ENCODE measurements around the gene CELSR1.
"Not testable (repeated sequence)": the region's sequence is repeated elsewhere in the genome, so short reads cannot be mapped to it uniquely, and the experiment has no call there.

The CELSR1 gene

GRCh38 chr22:46531581-46532175 is 5.7 kb downstream of the CELSR1 start:
- DNase-seq, result no peak

DNA sequence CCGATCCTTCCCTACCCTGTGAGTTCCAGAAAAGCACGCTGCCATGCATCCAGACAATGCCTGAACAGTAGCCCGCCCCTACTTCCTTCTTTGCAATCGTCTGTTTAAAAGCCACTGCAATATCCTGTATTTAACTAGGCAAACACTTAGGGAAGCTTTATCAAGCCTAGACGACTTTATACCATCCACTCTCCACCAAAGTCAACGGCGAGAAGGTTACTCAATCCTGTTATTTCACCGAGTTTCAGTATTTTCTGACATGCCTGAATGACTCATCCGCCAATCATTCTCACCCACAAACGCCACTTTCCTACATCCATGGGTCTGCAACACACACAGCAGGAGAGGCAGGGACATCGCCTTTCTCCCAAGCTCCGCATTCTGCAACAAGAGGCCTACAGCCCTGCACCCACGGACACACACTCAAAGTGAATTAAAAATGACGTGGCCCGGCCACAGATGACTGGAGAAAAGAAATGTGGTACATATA is 9.3 kb downstream of the CELSR1 start:
- DNase-seq, result no peak

GRCh38 chr22:46526244-46526839 is 11.1 kb downstream of the CELSR1 start:
- no peak for DNase-seq

GRCh38 chr22:46525389-46526243 is 11.8 kb downstream of the CELSR1 start:
- no peak for DNase-seq

DNA sequence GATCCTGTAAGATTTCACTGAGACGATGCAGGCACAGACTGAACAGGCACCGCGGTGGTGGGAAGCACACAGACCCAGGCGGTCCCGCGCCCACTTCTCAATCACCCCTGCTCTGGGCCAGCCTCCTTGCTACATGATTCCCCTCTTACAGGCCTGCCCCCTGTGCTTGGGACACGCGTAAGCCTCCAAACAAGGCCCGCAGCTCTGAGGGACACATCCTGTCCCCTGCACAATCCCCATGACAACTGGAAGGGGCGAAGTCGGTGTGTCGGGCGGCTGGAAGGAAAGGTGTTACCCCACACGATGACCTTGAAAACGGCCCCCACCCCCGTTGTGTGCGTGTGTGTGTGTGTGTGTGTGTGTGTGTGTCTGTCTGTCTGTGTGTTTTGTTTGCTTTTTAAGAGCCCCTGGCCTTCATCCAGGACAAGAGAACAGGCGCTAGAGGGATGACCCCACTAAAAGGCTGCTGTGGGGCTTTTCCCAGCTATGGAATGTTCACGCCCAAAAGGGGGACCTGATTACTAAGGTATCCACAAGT is 13.1 kb downstream of the CELSR1 start:
- DNase-seq, result no peak

DNA sequence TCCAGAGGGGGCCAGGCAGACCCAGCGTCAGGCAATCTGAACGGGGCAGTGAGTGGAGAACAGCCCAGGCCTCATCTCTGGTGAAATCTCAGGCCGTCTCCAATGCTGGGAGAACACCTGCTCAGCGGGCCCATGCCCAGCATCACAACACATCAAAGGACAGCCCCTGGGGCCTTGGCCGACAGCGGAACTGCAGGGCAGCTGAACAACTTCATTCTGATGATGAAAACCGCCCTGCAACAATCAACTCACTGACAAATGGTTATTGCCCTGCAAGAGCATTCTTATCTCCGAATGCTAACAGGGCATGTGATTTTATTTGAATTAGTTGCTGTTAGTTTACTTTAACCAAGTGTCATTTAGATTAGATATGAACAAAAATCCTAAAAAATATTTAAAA is 14.6 kb downstream of the CELSR1 start:
- no peak for DNase-seq

DNA sequence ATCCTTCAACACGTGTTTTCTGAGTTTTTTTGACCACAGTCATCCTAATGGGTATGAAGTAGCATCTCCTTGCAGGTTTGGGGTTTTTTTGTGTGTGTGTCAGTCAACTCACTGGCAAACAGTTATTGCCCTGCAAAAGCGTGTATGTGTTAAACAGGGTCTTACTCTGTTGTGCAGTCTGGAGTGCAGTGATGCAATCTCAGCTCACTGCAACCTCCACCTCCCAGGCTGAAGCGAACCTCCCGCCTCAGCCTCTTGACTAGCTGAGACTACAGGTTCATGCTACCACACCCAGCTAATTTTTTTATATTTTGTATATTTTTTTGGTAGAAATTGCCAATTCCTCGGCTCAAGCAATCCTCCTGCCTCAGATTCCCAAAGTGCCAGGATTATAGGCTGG is 15.4 kb downstream of the CELSR1 start:
- DNase-seq, result no peak

DNA sequence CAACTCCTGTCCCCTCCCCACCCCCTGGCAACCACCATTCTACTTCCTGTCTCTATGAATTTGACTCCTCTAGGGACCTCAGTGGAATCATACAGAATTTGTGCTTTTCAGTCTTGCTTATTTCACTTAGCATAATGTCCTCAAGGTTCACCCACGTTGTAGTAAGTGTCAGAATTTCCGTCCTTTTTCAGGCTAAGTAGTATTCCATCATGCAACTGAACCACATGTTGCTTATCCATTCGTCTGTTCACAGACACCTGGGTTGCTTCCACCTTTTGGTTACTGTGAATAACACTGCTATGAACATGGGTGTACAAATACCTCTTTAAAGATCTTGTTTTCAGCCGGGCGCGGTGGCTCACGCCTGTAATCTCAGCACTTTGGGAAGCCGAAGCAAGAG is 16.5 kb downstream of the CELSR1 start:
- DNase-seq, result no peak

- no peak for DNase-seq
These were observed 18.0 kb downstream of the CELSR1 start for GRCh38 chr22:46519377-46519776.

GRCh38 chr22:46518542-46519325 is 18.7 kb downstream of the CELSR1 start:
- DNase-seq, result no peak

- no peak for DNase-seq
These were observed 19.4 kb downstream of the CELSR1 start for GRCh38 chr22:46518038-46518437.

DNA sequence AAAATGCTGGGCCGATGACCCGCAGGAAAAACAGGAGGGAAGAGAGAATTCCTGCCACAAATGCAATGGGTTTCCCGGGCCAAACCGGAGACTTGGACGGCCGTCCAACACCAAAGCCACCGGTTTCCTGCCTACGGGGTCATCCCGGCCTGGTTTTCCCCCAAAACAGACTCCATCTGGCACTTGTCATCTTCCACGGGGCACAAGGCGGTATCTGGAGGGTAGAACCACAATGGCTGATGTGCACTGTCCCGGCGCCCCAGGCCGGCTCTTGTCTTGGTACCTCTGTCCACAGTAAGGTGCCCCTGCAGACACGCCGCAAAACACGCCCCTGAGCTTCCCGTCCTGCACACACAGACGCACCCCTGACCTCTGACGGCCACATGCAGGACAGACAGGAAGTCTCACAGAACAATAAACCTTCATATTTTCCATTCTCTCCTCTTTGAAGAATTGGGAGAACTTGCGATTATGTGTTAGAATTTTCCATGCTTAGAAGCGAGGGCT is 20.1 kb downstream of the CELSR1 start:
- DNase-seq, result no peak

- DNase-seq, result no peak
These were observed 20.8 kb downstream of the CELSR1 start for GRCh38 chr22:46516638-46517037.

DNA sequence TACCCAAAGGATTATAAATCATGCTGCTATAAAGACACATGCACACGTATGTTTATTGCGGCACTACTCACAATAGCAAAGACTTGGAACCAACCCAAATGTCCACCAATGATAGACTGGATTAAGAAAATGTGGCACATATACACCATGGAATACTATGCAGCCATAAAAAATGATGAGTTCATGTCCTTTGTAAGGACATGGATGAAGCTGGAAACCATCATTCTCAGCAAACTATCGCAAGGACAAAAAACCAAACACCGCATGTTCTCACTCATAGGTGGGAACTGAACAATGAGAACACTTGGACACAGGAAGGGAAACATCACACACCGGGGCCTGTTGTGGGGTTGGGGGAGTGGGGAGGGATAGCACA is 21.3 kb downstream of the CELSR1 start:
- DNase-seq, result not testable (repeated sequence)

DNA sequence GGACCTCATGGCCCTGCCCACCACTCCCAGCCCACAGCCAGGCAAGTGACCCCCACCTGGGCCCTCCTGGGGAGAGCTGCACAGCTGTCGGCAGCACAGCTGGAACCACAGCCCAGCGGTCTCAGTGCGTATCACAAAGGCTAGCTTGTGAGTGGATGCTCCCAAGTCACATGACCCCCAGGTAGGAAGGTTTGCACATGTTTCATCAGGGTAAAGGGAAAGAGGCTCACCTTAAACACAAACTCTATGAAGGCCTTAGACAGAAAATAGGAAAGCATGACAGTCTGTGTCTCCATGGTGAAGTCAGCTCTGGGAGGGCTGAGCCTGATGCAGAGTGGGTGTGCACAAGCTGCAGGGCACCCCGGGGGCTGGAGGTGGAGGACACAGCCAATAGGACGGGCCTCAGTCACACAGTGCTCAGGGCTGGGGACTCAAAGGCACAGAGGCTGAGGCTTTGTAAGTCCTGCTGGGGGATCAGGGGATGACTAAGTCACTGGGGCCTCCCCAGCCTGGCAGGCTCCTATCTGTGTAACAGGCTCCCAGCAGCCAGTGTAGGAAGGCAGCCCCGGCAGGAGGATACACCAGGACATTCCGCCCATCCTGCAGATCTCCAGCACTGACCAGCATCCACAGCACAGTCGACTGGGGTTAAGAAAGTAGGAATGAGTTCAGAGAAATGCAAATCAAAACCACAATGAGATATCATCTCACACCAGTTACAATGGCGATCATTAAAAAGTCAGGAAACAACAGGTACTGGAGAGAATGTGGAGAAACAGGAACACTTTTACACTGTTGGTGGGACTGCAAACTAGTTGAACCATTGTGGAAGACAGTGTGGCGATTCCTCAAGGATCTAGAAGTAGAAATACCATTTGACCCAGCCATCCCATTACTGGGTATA is 22.0 kb downstream of the CELSR1 start:
- no peak for DNase-seq

- no peak for DNase-seq
These were observed 22.7 kb downstream of the CELSR1 start for GRCh38 chr22:46514592-46515207.

GRCh38 chr22:46513908-46514550 is 23.4 kb downstream of the CELSR1 start:
- no peak for DNase-seq

DNA sequence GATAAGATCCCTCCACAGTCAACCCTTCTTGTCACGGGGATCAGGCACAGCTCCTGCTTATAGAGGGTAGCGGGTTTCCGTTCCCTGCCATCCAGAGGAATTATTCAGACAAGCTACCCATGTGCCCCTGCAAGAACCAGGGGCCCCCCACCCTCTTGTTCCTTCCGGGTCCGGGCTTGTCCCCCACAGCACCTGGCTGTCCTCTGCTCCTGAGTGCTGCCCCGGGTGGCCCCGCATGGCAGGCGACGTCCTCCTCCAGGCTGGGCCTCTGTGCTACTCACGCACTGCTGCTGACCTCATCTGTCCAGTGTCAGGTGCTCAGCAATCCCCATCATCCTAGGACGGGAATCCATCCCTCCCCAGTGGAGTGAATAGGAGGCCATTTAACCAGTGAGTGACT is 24.7 kb downstream of the CELSR1 start:
- DNase-seq, result no peak

DNA sequence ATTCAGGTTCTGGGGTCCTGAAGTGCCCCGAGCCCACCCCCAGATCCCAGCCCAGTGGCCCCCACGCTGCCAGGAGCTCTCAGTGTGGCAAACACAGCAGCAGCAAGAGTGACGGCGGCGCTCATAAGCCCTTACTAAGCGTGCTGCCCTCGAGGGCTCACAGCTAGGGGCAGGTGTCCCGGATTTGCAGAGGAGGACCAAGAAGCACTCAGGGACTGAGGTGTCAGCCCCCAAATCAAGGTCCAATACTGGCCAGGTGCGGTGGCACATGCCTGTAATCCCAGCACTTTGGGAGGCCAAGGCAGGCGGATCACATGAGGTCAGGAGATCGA is 25.4 kb downstream of the CELSR1 start:
- no peak for DNase-seq

- DNase-seq, result no peak
These were observed 26.0 kb downstream of the CELSR1 start for GRCh38 chr22:46511151-46512038.
